Measurements from ENCODE around the gene SPSB1. TPM values are rescaled to one million over a fixed set of nuclear protein-coding genes. Genes with fewer than 3 reads are reported as not detected.

The SPSB1 gene
- total RNA-seq, 1 experiment from 2014 or later, result 4.3 TPM

DNA sequence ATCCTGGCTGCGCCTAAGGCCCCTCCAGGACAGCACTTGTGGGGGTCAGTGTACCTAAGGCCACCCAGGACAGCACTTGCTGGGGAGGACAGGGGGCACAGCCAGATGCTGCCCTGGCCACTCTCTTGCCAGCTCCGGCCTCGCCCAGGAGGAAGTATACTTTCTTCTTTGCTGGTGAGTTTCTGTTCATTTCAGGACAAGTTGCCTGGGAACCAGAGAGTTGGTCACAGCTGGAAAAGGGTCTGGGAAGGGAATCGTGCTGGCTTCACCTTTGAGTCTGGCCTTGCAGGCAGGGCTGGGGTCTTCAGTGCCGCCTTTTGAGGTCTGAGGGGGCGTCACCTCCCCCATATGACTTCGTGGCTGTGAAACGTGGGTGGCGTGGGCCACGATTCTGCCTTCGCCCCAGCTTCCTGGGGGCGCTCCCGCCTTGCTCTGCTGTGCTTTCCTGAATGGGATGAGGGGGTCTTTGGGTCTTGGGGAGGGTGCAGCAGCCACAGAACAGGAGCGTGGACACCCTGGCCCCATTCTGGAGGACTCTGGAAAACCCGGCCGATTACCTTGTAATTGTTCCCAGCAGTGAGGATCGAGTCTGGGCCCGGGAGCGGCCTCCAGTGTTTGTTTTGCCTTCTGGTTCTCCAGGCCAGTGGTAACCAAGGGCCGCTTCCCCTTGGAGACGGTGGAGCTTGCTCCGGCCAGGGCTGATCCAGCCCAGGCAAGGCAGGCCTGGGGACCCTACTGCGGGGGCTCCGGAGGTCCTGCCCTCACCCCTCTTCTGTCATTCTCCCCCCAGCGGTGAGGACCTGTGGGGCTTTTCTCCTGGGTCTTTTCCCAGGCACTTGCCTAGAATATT, 45.9 kb downstream of the SPSB1 start (continued):
- TF ChIP-seq ZNF219 (CRISPR knock-in tag; IDR thresholded peaks at IDR 0.05; ENCODE audit: borderline replicate concordance) (no peak), OVOL2 (CRISPR knock-in tag; IDR thresholded peaks at IDR 0.05; ENCODE audit: borderline replicate concordance) (no peak)

DNA sequence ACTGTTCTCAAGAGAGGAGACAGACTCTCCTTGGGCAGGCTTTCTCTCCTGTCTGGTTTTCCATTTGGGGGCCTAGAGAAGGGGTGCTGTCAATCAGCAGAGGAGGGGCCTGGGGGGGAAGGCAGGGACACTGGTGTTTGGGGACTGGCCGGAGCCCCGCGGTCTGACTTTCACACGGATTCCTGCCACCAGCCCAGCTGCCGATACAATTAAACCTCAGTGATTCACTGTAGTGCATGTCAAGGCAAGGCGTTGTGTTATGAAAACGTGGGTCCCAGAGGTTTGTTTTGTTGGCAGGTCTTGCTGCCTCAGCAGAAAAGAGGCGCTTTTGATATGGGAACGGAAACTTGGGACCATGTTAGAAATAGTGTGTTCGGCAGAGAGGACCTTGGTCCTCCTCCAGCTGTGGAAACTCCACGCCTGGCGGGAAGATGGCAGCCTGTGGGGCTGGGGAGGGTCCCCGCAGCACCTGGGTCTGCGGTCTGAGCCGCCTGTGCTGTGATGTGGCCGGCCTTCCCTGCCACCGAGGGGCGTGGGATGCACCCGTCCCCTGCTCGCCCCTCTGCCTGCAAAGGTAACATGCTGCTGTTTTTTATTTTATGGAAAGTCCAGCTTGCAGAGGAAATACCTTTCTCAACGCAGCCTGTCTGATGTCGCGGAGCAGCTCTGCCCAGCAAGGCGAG, 47.6 kb downstream of the SPSB1 start:
- peak overlapping the region; percentile 53; the same call in 1 of the 2 replicates for H3K27ac Mint-ChIP-seq
- no peak for ATAC-seq
- CTCF ChIA-PET, result no interaction called here
- H3K36me3 Mint-ChIP-seq, result peaks cover 3% of the 10 kb centered on the region; the same call in 1 of the 2 replicates
- TF ChIP-seq, protein P1, sequence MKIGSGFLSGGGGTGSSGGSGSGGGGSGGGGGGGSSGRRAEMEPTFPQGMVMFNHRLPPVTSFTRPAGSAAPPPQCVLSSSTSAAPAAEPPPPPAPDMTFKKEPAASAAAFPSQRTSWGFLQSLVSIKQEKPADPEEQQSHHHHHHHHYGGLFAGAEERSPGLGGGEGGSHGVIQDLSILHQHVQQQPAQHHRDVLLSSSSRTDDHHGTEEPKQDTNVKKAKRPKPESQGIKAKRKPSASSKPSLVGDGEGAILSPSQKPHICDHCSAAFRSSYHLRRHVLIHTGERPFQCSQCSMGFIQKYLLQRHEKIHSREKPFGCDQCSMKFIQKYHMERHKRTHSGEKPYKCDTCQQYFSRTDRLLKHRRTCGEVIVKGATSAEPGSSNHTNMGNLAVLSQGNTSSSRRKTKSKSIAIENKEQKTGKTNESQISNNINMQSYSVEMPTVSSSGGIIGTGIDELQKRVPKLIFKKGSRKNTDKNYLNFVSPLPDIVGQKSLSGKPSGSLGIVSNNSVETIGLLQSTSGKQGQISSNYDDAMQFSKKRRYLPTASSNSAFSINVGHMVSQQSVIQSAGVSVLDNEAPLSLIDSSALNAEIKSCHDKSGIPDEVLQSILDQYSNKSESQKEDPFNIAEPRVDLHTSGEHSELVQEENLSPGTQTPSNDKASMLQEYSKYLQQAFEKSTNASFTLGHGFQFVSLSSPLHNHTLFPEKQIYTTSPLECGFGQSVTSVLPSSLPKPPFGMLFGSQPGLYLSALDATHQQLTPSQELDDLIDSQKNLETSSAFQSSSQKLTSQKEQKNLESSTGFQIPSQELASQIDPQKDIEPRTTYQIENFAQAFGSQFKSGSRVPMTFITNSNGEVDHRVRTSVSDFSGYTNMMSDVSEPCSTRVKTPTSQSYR (CRISPR knock-in tag; IDR thresholded peaks at IDR 0.05), result no peak
- TF ChIP-seq ELF4 (CRISPR knock-in tag; IDR thresholded peaks at IDR 0.05; ENCODE audit: low read depth), result no peak
- no peak for TF ChIP-seq ZNF416 (CRISPR knock-in tag; IDR thresholded peaks at IDR 0.05)
- no peak overlapping the region for H3K4me3 Mint-ChIP-seq
- no peaks in the 10 kb centered on the region for H3K27me3 Mint-ChIP-seq (ENCODE audit: low read depth)
- POLR2A ChIA-PET, result interaction anchor here (1.3 kb wide), 1 partner anchor 19 kb away, joined by 3 read pairs; no protein-coding TSS in a partner anchor
- H3K4me1 Mint-ChIP-seq, result peaks cover 8% of the 10 kb centered on the region; the same call in 1 of the 2 replicates
- no peak for DNase-seq (ENCODE audit: low spot score)
- H3K9me3 Mint-ChIP-seq, result peaks cover 7% of the 10 kb centered on the region

DNA sequence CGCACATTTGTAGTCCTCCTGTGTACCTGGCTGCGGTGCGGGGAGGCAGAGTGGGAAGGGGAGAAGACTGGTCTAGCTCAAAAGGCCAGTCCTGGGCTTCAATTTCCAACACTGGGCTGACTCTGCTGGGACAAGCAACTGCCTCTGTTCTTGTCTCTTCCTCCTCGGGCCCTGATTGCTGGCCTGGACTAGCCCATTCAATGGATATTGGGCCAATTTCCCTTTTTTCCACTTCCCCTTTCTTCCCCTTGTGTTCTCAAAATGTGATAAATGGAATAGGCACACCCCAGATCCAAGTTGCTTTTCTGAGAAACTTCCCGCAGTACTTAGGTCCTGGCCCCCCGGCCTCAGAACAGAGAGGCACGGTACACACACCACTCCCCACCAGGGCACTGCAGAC, 48.2 kb downstream of the SPSB1 start:
- H3K27me3 Mint-ChIP-seq (ENCODE audit: low read depth), result no peaks in the 10 kb centered on the region
- no peak overlapping the region for H3K27ac Mint-ChIP-seq
- H3K9me3 Mint-ChIP-seq, result peaks cover 7% of the 10 kb centered on the region
- ATAC-seq, result no peak
- no peak overlapping the region for H3K4me3 Mint-ChIP-seq
- CTCF ChIA-PET, result no interaction called here
- POLR2A ChIA-PET, result interaction anchor here (1.3 kb wide), 1 partner anchor 19 kb away, joined by 3 read pairs; no protein-coding TSS in a partner anchor
- DNase-seq (ENCODE audit: low spot score), result no peak
- H3K4me1 Mint-ChIP-seq, result peaks cover 8% of the 10 kb centered on the region; the same call in 1 of the 2 replicates
- H3K36me3 Mint-ChIP-seq, result peaks cover 3% of the 10 kb centered on the region; the same call in 1 of the 2 replicates
- TF ChIP-seq JAZF1 (CRISPR knock-in tag; IDR thresholded peaks at IDR 0.05) (no peak), ELF4 (CRISPR knock-in tag; IDR thresholded peaks at IDR 0.05; ENCODE audit: low read depth) (no peak), CREB1 (CRISPR knock-in tag; IDR thresholded peaks at IDR 0.05) (no peak), NFATC4 (CRISPR knock-in tag; IDR thresholded peaks at IDR 0.05) (no peak), ZNF317 (CRISPR knock-in tag; IDR thresholded peaks at IDR 0.05; ENCODE audit: borderline replicate concordance, low read depth) (no peak), NR1H2 (CRISPR knock-in tag; IDR thresholded peaks at IDR 0.05) (no peak), OVOL2 (CRISPR knock-in tag; IDR thresholded peaks at IDR 0.05; ENCODE audit: borderline replicate concordance) (no peak), KAT7 (CRISPR knock-in tag; IDR thresholded peaks at IDR 0.05; ENCODE audit: borderline replicate concordance) (no peak), TCF7 (CRISPR knock-in tag; IDR thresholded peaks at IDR 0.05; ENCODE audit: low read depth) (no peak), GABPB1 (CRISPR knock-in tag; IDR thresholded peaks at IDR 0.05) (no peak)
- TF ChIP-seq, protein P2, sequence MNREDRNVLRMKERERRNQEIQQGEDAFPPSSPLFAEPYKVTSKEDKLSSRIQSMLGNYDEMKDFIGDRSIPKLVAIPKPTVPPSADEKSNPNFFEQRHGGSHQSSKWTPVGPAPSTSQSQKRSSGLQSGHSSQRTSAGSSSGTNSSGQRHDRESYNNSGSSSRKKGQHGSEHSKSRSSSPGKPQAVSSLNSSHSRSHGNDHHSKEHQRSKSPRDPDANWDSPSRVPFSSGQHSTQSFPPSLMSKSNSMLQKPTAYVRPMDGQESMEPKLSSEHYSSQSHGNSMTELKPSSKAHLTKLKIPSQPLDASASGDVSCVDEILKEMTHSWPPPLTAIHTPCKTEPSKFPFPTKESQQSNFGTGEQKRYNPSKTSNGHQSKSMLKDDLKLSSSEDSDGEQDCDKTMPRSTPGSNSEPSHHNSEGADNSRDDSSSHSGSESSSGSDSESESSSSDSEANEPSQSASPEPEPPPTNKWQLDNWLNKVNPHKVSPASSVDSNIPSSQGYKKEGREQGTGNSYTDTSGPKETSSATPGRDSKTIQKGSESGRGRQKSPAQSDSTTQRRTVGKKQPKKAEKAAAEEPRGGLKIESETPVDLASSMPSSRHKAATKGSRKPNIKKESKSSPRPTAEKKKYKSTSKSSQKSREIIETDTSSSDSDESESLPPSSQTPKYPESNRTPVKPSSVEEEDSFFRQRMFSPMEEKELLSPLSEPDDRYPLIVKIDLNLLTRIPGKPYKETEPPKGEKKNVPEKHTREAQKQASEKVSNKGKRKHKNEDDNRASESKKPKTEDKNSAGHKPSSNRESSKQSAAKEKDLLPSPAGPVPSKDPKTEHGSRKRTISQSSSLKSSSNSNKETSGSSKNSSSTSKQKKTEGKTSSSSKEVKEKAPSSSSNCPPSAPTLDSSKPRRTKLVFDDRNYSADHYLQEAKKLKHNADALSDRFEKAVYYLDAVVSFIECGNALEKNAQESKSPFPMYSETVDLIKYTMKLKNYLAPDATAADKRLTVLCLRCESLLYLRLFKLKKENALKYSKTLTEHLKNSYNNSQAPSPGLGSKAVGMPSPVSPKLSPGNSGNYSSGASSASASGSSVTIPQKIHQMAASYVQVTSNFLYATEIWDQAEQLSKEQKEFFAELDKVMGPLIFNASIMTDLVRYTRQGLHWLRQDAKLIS (CRISPR knock-in tag; IDR thresholded peaks at IDR 0.05; ENCODE audit: borderline replicate concordance), result no peak
- TF ChIP-seq, protein P3, sequence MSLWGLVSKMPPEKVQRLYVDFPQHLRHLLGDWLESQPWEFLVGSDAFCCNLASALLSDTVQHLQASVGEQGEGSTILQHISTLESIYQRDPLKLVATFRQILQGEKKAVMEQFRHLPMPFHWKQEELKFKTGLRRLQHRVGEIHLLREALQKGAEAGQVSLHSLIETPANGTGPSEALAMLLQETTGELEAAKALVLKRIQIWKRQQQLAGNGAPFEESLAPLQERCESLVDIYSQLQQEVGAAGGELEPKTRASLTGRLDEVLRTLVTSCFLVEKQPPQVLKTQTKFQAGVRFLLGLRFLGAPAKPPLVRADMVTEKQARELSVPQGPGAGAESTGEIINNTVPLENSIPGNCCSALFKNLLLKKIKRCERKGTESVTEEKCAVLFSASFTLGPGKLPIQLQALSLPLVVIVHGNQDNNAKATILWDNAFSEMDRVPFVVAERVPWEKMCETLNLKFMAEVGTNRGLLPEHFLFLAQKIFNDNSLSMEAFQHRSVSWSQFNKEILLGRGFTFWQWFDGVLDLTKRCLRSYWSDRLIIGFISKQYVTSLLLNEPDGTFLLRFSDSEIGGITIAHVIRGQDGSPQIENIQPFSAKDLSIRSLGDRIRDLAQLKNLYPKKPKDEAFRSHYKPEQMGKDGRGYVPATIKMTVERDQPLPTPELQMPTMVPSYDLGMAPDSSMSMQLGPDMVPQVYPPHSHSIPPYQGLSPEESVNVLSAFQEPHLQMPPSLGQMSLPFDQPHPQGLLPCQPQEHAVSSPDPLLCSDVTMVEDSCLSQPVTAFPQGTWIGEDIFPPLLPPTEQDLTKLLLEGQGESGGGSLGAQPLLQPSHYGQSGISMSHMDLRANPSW (CRISPR knock-in tag; conservative IDR thresholded peaks at IDR 0.05; ENCODE audit: low read depth), result no peak
- TF ChIP-seq, protein P4, sequence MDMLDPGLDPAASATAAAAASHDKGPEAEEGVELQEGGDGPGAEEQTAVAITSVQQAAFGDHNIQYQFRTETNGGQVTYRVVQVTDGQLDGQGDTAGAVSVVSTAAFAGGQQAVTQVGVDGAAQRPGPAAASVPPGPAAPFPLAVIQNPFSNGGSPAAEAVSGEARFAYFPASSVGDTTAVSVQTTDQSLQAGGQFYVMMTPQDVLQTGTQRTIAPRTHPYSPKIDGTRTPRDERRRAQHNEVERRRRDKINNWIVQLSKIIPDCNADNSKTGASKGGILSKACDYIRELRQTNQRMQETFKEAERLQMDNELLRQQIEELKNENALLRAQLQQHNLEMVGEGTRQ (CRISPR knock-in tag; IDR thresholded peaks at IDR 0.05), result no peak
- TF ChIP-seq, protein P5, sequence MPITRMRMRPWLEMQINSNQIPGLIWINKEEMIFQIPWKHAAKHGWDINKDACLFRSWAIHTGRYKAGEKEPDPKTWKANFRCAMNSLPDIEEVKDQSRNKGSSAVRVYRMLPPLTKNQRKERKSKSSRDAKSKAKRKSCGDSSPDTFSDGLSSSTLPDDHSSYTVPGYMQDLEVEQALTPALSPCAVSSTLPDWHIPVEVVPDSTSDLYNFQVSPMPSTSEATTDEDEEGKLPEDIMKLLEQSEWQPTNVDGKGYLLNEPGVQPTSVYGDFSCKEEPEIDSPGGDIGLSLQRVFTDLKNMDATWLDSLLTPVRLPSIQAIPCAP (CRISPR knock-in tag; IDR thresholded peaks at IDR 0.05), result no peak
- TF ChIP-seq, protein P6, sequence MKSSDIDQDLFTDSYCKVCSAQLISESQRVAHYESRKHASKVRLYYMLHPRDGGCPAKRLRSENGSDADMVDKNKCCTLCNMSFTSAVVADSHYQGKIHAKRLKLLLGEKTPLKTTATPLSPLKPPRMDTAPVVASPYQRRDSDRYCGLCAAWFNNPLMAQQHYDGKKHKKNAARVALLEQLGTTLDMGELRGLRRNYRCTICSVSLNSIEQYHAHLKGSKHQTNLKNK (CRISPR knock-in tag; IDR thresholded peaks at IDR 0.05), result no peak
